HG03432 (cell line): ENCODE data around the gene GAS2L2.

Experiments used
- ATAC-seq: cut with Tn5 transposase; IDR thresholded peaks from one replicate; pipeline ENCODE4 v1.9.1; 2021; ENCODE audit warnings: mild to moderate bottlenecking, moderate library complexity; ENCODE audit not compliant: unreplicated experiment

The GAS2L2 gene

DNA sequence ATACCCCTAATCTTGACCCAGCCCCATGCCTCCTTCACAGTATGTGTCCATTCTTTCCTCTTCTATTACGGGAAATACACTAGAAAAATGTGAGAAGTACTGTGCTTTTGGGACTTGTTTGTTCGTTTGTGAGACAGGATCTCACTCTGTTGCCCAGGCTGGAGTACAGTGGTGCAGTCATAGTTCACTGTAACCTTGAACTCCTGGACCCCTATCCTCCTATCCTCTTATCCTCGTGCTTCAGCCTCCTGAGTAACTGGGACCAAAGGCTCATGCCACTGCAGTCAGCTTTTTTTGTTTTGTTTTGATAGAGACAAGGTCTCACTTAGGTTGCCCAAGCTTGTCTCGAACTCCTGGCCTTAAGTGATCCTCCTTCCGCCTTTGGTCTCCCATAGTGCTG, 51.5 kb downstream of the GAS2L2 start:
- ATAC-seq, result no peak

DNA sequence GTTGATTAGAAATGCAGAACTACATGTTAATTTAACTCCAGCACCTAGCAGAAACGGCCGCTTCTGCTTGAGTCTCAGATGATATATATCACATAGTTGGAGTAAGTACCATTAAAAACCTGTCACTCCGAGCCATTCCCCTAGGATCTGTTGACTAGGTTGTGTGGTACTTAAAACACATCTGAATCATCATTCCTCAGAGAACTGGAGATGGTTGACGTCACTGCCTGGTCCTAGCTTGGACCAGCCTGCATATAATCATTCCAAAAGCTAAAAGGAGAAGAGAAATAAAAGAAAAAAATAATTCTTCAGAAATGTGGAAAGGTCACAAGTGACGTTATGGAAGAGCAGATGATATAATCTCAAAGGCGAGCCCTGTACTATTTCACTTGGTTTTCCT, 52.9 kb downstream of the GAS2L2 start:
- no peak for ATAC-seq

DNA sequence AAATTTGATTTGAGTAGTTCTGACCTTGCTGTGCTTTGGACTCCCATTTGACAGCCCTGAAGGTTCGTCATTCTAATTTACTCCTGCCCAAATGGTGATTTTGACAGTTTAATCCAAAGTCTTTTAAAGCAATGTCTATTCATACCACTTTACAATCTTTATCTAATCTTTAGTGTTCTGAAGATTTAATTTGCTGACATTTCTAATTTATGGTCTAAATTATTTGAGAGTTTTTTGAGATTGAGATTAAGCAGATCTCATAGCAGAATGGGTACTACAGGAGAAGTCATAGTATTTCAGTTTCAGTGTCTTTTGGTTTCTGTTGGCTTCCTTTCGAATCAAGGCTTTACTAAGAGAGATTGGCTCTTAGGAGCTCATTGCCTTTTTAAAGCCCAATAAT, 54.2 kb downstream of the GAS2L2 start:
- no peak for ATAC-seq

DNA sequence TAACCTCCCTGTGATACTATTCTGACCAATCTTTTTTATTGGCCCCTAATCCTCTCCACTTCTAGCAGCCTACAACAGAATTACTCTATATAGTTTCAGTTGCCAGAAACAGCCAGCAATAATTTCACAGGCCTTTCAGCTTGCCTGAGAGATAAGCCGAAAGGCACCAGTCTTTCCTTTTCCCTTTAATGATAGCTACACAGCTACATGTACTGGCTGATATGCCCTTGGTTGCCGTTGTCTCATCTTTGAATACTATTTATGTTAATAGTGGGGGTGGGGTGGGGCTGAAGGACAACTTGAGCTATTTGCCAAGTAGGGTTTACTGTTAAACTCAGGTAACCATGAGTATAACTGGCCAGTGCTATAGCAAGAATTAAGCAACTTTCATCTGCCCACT, 57.4 kb downstream of the GAS2L2 start:
- ATAC-seq, result no peak

DNA sequence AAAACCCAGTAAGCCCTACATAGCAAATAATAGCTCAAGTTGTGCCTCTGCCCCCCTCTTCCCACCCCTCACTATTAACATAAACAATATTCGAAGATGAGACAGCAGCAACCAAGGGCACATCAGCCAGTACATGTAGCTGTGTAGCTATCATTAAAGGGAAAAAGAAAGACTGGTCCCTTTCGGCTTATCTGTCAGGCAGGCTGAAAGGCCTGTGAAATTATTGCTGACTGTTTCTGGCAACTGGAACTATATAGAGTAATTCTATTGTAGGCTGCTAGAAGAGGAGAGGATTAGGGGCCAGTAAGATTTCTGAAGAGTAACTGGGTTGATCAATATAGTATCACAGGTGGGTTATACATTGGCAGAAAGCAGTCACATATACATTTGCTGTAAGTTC, 58.1 kb downstream of the GAS2L2 start:
- no peak for ATAC-seq
